ENCODE results near the gene HDGF.

The HDGF gene

DNA sequence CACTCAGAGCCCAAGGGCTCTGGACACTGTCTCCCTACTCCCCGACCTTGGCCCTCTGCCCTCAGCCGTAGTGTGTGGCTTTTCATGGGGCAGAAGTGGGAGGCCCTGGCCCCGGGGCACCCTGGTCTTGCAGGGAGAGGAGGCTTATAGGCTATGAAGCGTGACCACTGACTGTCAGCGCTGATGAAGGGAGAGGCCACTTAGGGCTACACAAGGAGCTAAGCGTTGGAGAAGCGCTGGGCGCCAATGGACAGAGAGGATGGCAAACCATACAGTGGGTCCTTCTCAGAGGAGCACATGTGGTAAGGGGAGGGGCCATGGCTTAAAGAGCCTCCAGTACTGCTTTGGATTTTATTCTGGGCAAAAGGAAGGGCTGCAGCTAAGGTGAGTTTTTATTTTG is 54.0 kb downstream of the HDGF start:
- Histone ChIP-seq H3K27ac (no peak overlapping the region), H3K27me3 (peaks cover 3 to 61% of the 10 kb centered on the region in 2 donors), H3K4me3 (no peak overlapping the region), H3K9me3 (no peaks in the 10 kb centered on the region), H3K4me1 (peaks cover 0 to 17% (median 0%) of the 10 kb centered on the region in 4 donors), H3K36me3 (peaks cover 0 to 14% (median 0%) of the 10 kb centered on the region in 3 donors)
- TF ChIP-seq, protein P1, sequence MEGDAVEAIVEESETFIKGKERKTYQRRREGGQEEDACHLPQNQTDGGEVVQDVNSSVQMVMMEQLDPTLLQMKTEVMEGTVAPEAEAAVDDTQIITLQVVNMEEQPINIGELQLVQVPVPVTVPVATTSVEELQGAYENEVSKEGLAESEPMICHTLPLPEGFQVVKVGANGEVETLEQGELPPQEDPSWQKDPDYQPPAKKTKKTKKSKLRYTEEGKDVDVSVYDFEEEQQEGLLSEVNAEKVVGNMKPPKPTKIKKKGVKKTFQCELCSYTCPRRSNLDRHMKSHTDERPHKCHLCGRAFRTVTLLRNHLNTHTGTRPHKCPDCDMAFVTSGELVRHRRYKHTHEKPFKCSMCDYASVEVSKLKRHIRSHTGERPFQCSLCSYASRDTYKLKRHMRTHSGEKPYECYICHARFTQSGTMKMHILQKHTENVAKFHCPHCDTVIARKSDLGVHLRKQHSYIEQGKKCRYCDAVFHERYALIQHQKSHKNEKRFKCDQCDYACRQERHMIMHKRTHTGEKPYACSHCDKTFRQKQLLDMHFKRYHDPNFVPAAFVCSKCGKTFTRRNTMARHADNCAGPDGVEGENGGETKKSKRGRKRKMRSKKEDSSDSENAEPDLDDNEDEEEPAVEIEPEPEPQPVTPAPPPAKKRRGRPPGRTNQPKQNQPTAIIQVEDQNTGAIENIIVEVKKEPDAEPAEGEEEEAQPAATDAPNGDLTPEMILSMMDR (IDR thresholded peaks at IDR 0.05), result no peak
- no peak for DNase-seq
- intact Hi-C loops (cut with DNase I; ENCODE audit: low total_unique reads), result no loop called here

DNA sequence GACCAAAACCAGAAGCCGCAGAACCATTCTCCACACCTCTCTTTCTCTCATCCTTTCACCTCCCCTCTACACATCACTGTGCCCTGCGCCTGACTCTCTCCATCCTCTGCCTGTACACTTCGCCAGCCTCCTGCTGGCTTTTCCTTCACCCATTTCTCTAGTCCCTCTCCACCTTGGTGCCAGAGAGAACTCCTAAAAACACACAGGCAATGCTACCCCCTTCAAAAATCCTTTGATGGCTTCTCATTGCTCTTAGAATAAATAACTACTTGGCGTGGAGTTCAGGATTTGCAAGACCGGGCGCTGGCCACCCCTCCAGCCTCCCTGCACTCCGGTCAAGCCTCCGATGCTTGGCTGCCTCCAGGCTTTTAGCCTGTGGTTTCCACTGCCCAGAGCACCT is 54.7 kb downstream of the HDGF start:
- DNase-seq, result no peak
- Histone ChIP-seq H3K4me3 (no peak overlapping the region), H3K36me3 (peaks cover 0 to 14% (median 0%) of the 10 kb centered on the region in 3 donors), H3K4me1 (peaks cover 0 to 24% (median 0%) of the 10 kb centered on the region in 4 donors), H3K27me3 (peaks cover 3 to 69% of the 10 kb centered on the region in 2 donors), H3K9me3 (no peaks in the 10 kb centered on the region), H3K27ac (no peak overlapping the region)
- TF ChIP-seq, protein P1 (IDR thresholded peaks at IDR 0.05), result no peak
- intact Hi-C loops (cut with DNase I; ENCODE audit: low total_unique reads), result no loop called here

DNA sequence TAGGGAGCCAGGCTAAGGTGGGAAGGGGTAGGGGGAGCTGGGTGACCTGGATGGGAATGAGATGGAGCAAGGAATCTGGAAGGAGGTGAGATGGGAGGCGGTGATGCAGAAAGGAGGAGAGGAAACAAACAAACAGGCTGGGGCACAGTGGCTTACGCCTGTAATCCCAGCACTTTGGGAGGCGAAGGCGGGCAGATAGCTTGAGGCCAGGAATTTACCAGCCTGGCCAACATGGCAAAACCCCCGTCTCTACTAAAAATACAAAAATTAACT is 56.8 kb downstream of the HDGF start:
- Histone ChIP-seq H3K27ac (no peak overlapping the region), H3K36me3 (peaks cover 0 to 5% (median 0%) of the 10 kb centered on the region in 3 donors), H3K9me3 (no peaks in the 10 kb centered on the region), H3K4me1 (peaks cover 0 to 39% (median 3%) of the 10 kb centered on the region in 4 donors), H3K27me3 (peaks cover 3 to 71% of the 10 kb centered on the region in 2 donors), H3K4me3 (no peak overlapping the region)
- TF ChIP-seq, protein P1 (IDR thresholded peaks at IDR 0.05), result no peak
- intact Hi-C loops (cut with DNase I; ENCODE audit: low total_unique reads), result no loop called here
- no peak for DNase-seq

DNA sequence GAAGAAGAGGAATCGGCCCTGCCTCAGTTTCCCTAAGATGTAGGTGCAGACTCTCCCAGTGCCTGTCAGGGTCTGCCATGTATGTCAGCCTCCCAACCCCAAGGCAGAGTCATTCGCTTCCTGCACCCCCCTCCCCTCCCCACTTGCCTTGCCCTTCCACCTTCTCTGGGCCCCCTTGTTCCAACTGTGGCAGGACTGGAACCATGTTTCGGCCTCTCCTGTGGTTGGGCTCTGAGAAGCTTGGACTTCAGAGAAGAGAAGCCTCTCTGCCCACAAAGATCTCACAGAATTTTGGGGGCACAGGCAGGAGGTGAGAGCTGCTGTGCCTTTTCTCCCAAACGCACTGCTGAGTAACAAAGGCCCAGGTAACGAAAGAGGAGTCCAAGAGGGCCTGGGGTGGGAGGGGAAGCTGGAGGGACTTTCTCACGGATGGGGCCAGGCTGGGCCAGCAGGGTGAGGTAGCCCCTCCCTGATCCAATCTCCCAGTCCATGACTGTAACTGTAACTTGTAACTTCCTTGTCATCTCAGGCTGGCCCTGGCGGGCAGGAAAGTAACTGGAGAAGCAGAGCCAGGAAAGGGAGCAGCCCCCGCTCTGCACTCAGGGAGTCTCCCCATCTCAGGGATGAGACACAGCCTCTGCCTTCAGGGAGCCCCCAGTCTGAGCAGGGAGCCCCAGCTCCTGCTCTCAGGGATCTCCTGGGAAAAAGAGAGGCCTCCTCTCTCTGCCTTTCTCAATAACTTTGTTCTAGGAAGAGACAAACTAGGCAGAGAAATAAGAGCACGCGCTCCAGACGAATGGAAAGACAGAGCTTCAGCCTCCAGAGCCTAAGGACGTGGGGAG is 57.4 kb downstream of the HDGF start:
- H3K36me3 ChIP-seq, result no peaks in the 10 kb centered on the region
- intact Hi-C loops (cut with DNase I; ENCODE audit: low total_unique reads), result loop anchor here (2.0 kb wide), 1 partner anchor 31 kb away; no protein-coding TSS in a partner anchor
- no peak overlapping the region for H3K4me3 ChIP-seq
- TF ChIP-seq, protein P1 (IDR thresholded peaks at IDR 0.05), result no peak
- no peaks in the 10 kb centered on the region for H3K9me3 ChIP-seq
- no peak overlapping the region for H3K27ac ChIP-seq
- peaks cover 3 to 69% of the 10 kb centered on the region in 2 donors for H3K27me3 ChIP-seq
- H3K4me1 ChIP-seq, result peaks cover 0 to 45% (median 9%) of the 10 kb centered on the region in 4 donors
- DNase-seq, result no peak

- DNase-seq, result no peak
- H3K27me3 ChIP-seq, result peaks cover 3 to 66% of the 10 kb centered on the region in 2 donors
Measured at GRCh38 chr1:156692925-156693847, 58.3 kb downstream of the HDGF start.

More at GRCh38 chr1:156692925-156693847, 58.3 kb downstream of the HDGF start:
- TF ChIP-seq, protein P1 (IDR thresholded peaks at IDR 0.05), result no peak
- H3K4me1 ChIP-seq, result peaks cover 0 to 48% (median 11%) of the 10 kb centered on the region in 4 donors
- no peaks in the 10 kb centered on the region for H3K36me3 ChIP-seq
- H3K4me3 ChIP-seq, result no peak overlapping the region
- intact Hi-C loops (cut with DNase I; ENCODE audit: low total_unique reads), result loop anchor here (2.0 kb wide), 1 partner anchor 32 kb away; no protein-coding TSS in a partner anchor
- no peaks in the 10 kb centered on the region for H3K9me3 ChIP-seq
- H3K27ac ChIP-seq, result no peak overlapping the region
